D721Med (cell line): ENCODE results near the gene FAM168A.
A peak's percentile ranks its signal among the peaks of the same experiment; 100 is the strongest.

Experiments used
- DNase-seq: peaks from one replicate; pipeline ENCODE4 v3.0.0; 2011; ENCODE audit warnings: low spot score; ENCODE audit not compliant: insufficient read length
- FAIRE-seq: peaks from 2 replicates; lab custom pipeline; 2011; peaks lifted over from hg19 to GRCh38; lab: Jason Lieb, UNC
- CTCF ChIP-seq: IDR thresholded peaks from 2 replicates; pipeline ENCODE4 v1.5.1; 2012; ENCODE audit warnings: mild to moderate bottlenecking, control low read depth; ENCODE audit not compliant: insufficient read depth; ENCODE audit errors: missing control alignments

Gene FAM168A

GRCh38 chr11:73637012-73637411, 39.1 kb upstream of the FAM168A start:
- no peak for FAIRE-seq
- TF ChIP-seq CTCF = no peak

GRCh38 chr11:73636249-73636648, 38.3 kb upstream of the FAM168A start:
- TF ChIP-seq CTCF = no peak
- DNase-seq (no peak), FAIRE-seq (no peak)

More at GRCh38 chr11:73637012-73637411, 39.1 kb upstream of the FAM168A start:
- no peak for DNase-seq

GRCh38 chr11:73635721-73636120, 37.8 kb upstream of the FAM168A start:
- DNase-seq = no peak

GRCh38 chr11:73633999-73634398, 36.1 kb upstream of the FAM168A start:
- no peak for TF ChIP-seq CTCF
- DNase-seq (no peak), FAIRE-seq (no peak)

More at GRCh38 chr11:73635721-73636120, 37.8 kb upstream of the FAM168A start:
- no peak for TF ChIP-seq CTCF
- no peak for FAIRE-seq

GRCh38 chr11:73632996-73633395, 35.1 kb upstream of the FAM168A start:
- no peak for FAIRE-seq
- DNase-seq = no peak
- no peak for TF ChIP-seq CTCF

GRCh38 chr11:73629907-73630306, 32.0 kb upstream of the FAM168A start:
- TF ChIP-seq CTCF = no peak
- no peak for FAIRE-seq

GRCh38 chr11:73625696-73626318, 27.9 kb upstream of the FAM168A start:
- peak; percentile 99 for TF ChIP-seq CTCF
- FAIRE-seq = no peak
- peak; percentile 86 for DNase-seq

More at GRCh38 chr11:73629907-73630306, 32.0 kb upstream of the FAM168A start:
- no peak for DNase-seq
